Small intestine (tissue), 16 donors: ENCODE measurements around the gene PIGH. TPM values are rescaled to one million over a fixed set of nuclear protein-coding genes. Genes with fewer than 3 reads are reported as not detected.

Experiments
- DNase-seq, 2 donors: peaks; one replicate each; pipeline versions ENCODE4 v3.0.0 to v3.0.0-alpha.2; 2013
- FAIRE-seq: peaks from 2 replicates; lab custom pipeline; 2012; peaks lifted over from hg19 to GRCh38; lab: Jason Lieb, UNC
- H3K27ac ChIP-seq, 3 donors: one replicate each; pipeline ENCODE4 v1.5.1; 2013; ENCODE audit warnings: low read length in 2 of 3, mild to moderate bottlenecking in 2 of 3, control low read depth in 1 of 3, inconsistent platforms in 1 of 3, low read depth in 1 of 3, moderate library complexity in 1 of 3
- H3K27me3 ChIP-seq, 3 donors: one replicate each; pipeline ENCODE4 v1.6.1; 2013; ENCODE audit warnings: low read length in 3 of 3, inconsistent platforms in 1 of 3; ENCODE audit not compliant: control insufficient read depth in 3 of 3, insufficient read depth in 3 of 3
- H3K36me3 ChIP-seq, 3 donors: one replicate each; pipeline ENCODE4 v1.6.1; 2013; ENCODE audit warnings: low read length in 3 of 3, inconsistent platforms in 1 of 3, low read depth in 1 of 3, mild to moderate bottlenecking in 1 of 3, moderate library complexity in 1 of 3; ENCODE audit not compliant: control insufficient read depth in 3 of 3, insufficient read depth in 2 of 3
- H3K4me1 ChIP-seq, 3 donors: one replicate each; pipeline ENCODE4 v1.6.1; 2013; ENCODE audit warnings: low read length in 2 of 3, inconsistent platforms in 1 of 3, low read depth in 1 of 3, mild to moderate bottlenecking in 1 of 3, moderate library complexity in 1 of 3; ENCODE audit not compliant: control insufficient read depth in 3 of 3, insufficient read depth in 2 of 3
- H3K4me3 ChIP-seq, 3 donors: one replicate each; pipeline ENCODE4 v1.5.1; 2013; ENCODE audit warnings: low read length in 3 of 3, control low read depth in 1 of 3, inconsistent platforms in 1 of 3, low read depth in 1 of 3, mild to moderate bottlenecking in 1 of 3, moderate library complexity in 1 of 3
- H3K9me3 ChIP-seq, 2 donors: one replicate each; pipeline ENCODE4 v1.6.1; 2013; ENCODE audit warnings: low read depth in 1 of 2, low read length in 1 of 2; ENCODE audit not compliant: control insufficient read depth in 2 of 2, insufficient read depth in 1 of 2
- WGBS, 3 donors: extraction: QIAGEN DNeasy Blood & Tissue Kit; methylation state at CpG; one replicate each; pipeline ENCODE4 v1.1.7; 2013; 5-methylcytosine and 5-hydroxymethylcytosine counted together
- long read RNA-seq, 10 donors: transcript quantifications; one replicate each; lab custom pipeline, GENCODE V29; 2026
- polyA plus RNA-seq, 4 donors: library from polyadenylated mRNA; stranded (reverse) in 3 of 4; unstranded in 1 of 4; fragments of 200-250 nt in 3 of 4; fragments of 120-200 nt in 1 of 4; gene quantifications; one replicate each; pipeline versions ENCODE4 v1.2.1 to v1.2.3, GENCODE V29; 2013
- donor health status: healthy with polysubstance abuse.
- donor health status: control.
- donor health status: control.
- donor health status: Bipolar disorder and iron deficiency.
- donor health status: healthy.

The PIGH gene
- polyA plus RNA-seq: 10 to 100 TPM; 19.6 to 53.9 (median 22.6) TPM
- long read RNA-seq, donor 1: 0 reads
- long read RNA-seq, donor 2, transcript PIGH-201 (4 exons, 1,420 nt): major isoform, 8 of 8 reads
- long read RNA-seq, donor 2, partial matches to known transcripts: 0 of 8 reads
- long read RNA-seq, donor 2, other reads (novel, unspliced or antisense): 0 of 8 reads
- long read RNA-seq, donor 3, transcript PIGH-201 (4 exons, 1,420 nt): major isoform, 13 of 82 reads
- long read RNA-seq, donor 3, partial matches to known transcripts: 68 of 82 reads
- long read RNA-seq, donor 3, other reads (novel, unspliced or antisense): 0 of 82 reads
- long read RNA-seq, donor 4: 0 reads
- long read RNA-seq, donor 5, transcript PIGH-201 (4 exons, 1,420 nt): major isoform, 5 of 7 reads
- long read RNA-seq, donor 5, partial matches to known transcripts: 0 of 7 reads
- long read RNA-seq, donor 5, other reads (novel, unspliced or antisense): 0 of 7 reads
- long read RNA-seq, donor 6, transcript PIGH-201 (4 exons, 1,420 nt): major isoform, 10 of 12 reads
- long read RNA-seq, donor 6, partial matches to known transcripts: 0 of 12 reads
- long read RNA-seq, donor 6, other reads (novel, unspliced or antisense): 0 of 12 reads
- long read RNA-seq, donor 7: 0 reads
- long read RNA-seq, donor 8, partial matches to known transcripts: 0 of 1 reads
- long read RNA-seq, donor 8, other reads (novel, unspliced or antisense): 0 of 1 reads
- long read RNA-seq, donor 9, partial matches to known transcripts: 0 of 5 reads
- long read RNA-seq, donor 9, other reads (novel, unspliced or antisense): 0 of 5 reads
- long read RNA-seq, donor 10, transcript PIGH-201 (4 exons, 1,420 nt): major isoform, 9 of 12 reads
- long read RNA-seq, donor 10, partial matches to known transcripts: 0 of 12 reads
- long read RNA-seq, donor 10, other reads (novel, unspliced or antisense): 0 of 12 reads

- H3K4me1 ChIP-seq: peaks cover 0 to 4% (median 0%) of the 10 kb centered on the region in 3 donors
- peak within 1 kb of the TSS; percentile 80 to 97 (median 81) for H3K27ac ChIP-seq
- peak within 1 kb of the TSS; percentile 76 to 95 (median 86) for H3K4me3 ChIP-seq
- FAIRE-seq (no peak), DNase-seq (peak; percentile 89 to 96)
- no peaks in the 10 kb centered on the region for H3K27me3 ChIP-seq
- 3 to 5% (median 3%) methylated on average over 60 to 77 of the region's 77 CpGs for WGBS, 3 donors
- no peaks in the 10 kb centered on the region for H3K9me3 ChIP-seq
- H3K36me3 ChIP-seq: peaks cover 0 to 2% (median 0%) of the 10 kb centered on the region in 3 donors
Measured at GRCh38 chr14:67599698-67600561, at the start of gene PIGH. Gene PIGH (minus strand): TSS chr14:67600268. CDS start chr14:67600203, 65 bp downstream.

- Histone ChIP-seq H3K27me3 (no peaks in the 10 kb centered on the region), H3K27ac (peak overlapping the region in 1 of 3 donors; percentile 16), H3K9me3 (no peaks in the 10 kb centered on the region), H3K36me3 (peaks cover 14 to 24% (median 18%) of the 10 kb centered on the region in 3 donors), H3K4me1 (peaks cover 0 to 10% (median 3%) of the 10 kb centered on the region in 3 donors), H3K4me3 (no peak overlapping the region)
- DNase-seq (peak in 1 of 2 donors; percentile 41), FAIRE-seq (no peak)
- WGBS, 3 donors: 82 to 86% (median 82%) methylated on average over 3 of the region's 3 CpGs
Measured at GRCh38 chr14:67646131-67646530, 46.1 kb upstream of the PIGH start.

- Histone ChIP-seq H3K4me1 (peaks cover 0 to 10% (median 3%) of the 10 kb centered on the region in 3 donors), H3K36me3 (peaks cover 10 to 20% (median 14%) of the 10 kb centered on the region in 3 donors), H3K9me3 (no peaks in the 10 kb centered on the region), H3K27ac (no peak overlapping the region), H3K27me3 (no peaks in the 10 kb centered on the region), H3K4me3 (no peak overlapping the region)
- FAIRE-seq (no peak), DNase-seq (no peak)
- 87 to 90% (median 89%) methylated on average over 5 of the region's 5 CpGs for WGBS, 3 donors
Measured at GRCh38 chr14:67645414-67645813, 45.3 kb upstream of the PIGH start.

GRCh38 chr14:67644428-67644827, 44.4 kb upstream of the PIGH start:
- no peak for FAIRE-seq
- H3K27me3 ChIP-seq: no peaks in the 10 kb centered on the region
- WGBS, 3 donors: 92 to 97% (median 97%) methylated on average over 2 of the region's 2 CpGs

GRCh38 chr14:67643713-67644112, 43.6 kb upstream of the PIGH start:
- DNase-seq (peak in 1 of 2 donors; percentile 37), FAIRE-seq (no peak)
- Histone ChIP-seq H3K27ac (peak overlapping the region in 2 of 3 donors; percentile 24 to 36), H3K27me3 (no peaks in the 10 kb centered on the region), H3K4me3 (no peak overlapping the region), H3K9me3 (no peaks in the 10 kb centered on the region), H3K36me3 (peaks cover 0 to 8% (median 2%) of the 10 kb centered on the region in 3 donors), H3K4me1 (peaks cover 0 to 10% (median 3%) of the 10 kb centered on the region in 3 donors)
- WGBS, 3 donors: 8 to 56% (median 11%) methylated on average over 1 of the region's 1 CpG

More at GRCh38 chr14:67644428-67644827, 44.4 kb upstream of the PIGH start:
- peaks cover 5 to 13% (median 7%) of the 10 kb centered on the region in 3 donors for H3K36me3 ChIP-seq
- peak overlapping the region in 1 of 3 donors; percentile 24 for H3K27ac ChIP-seq
- no peaks in the 10 kb centered on the region for H3K9me3 ChIP-seq
- no peak for DNase-seq
- peaks cover 0 to 10% (median 3%) of the 10 kb centered on the region in 3 donors for H3K4me1 ChIP-seq
- H3K4me3 ChIP-seq: no peak overlapping the region

DNA sequence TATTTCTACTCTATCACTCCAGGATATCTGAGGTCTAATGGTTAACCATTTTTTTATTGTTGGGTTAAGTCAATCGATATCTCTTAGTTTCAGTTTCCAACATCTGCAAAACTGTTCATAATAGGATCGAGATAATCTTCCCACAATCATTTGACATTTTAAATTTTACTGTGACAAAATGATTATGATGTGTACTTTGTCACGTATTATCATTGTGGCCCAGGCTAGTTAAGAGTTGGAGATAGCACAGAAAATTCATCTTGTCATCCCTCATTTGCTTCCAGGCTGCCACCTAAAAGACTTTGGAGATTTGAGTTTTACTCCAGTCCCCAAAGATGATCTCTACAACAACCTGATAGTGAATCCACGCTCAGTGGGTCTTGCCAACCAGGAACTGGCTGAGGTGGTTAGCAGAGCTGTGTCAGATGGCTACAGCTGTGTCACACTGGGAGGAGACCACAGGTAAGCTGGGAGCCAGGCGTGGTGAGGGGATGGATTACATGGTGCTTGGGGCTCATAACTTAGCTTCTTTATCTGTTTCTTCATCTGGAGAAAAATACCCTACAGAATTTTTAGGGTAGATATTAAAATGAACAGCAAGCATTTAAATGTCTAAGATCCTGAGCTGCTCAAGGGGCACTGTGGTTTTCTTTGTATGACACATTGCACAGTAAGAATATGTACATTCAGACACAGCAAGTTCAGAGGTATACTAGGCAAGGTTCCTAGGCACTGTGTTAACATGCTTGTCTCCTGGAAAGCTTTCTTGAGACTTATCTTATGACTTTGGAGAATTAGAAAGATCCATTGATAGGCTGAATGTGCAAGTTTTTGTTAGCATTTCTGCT, 42.1 kb upstream of the PIGH start:
- Histone ChIP-seq H3K9me3 (no peaks in the 10 kb centered on the region), H3K27ac (peak overlapping the region in 2 of 3 donors; percentile 8 to 71), H3K4me3 (no peak overlapping the region), H3K36me3 (peaks cover 0 to 8% (median 2%) of the 10 kb centered on the region in 3 donors), H3K27me3 (no peaks in the 10 kb centered on the region), H3K4me1 (peaks cover 0 to 10% (median 3%) of the 10 kb centered on the region in 3 donors)
- WGBS, 3 donors: 20 to 56% (median 26%) methylated on average over 5 of the region's 5 CpGs
- no peak for FAIRE-seq
- DNase-seq: peak; percentile 22 to 47

GRCh38 chr14:67641480-67641879, 41.4 kb upstream of the PIGH start:
- FAIRE-seq: no peak

More at GRCh38 chr14:67641480-67641879, 41.4 kb upstream of the PIGH start:
- no peaks in the 10 kb centered on the region for H3K27me3 ChIP-seq
- peaks cover 0 to 15% (median 3%) of the 10 kb centered on the region in 3 donors for H3K4me1 ChIP-seq
- 87 to 96% (median 93%) methylated on average over 1 of the region's 1 CpG for WGBS, 3 donors
- peaks cover 0 to 8% (median 2%) of the 10 kb centered on the region in 3 donors for H3K36me3 ChIP-seq
- no peak overlapping the region for H3K4me3 ChIP-seq
- no peak overlapping the region for H3K27ac ChIP-seq
- H3K9me3 ChIP-seq: no peaks in the 10 kb centered on the region
- DNase-seq: no peak
